Neural cell (in vitro differentiated cells): ENCODE data around the gene MBNL2. TPM values are rescaled to one million over a fixed set of nuclear protein-coding genes. Genes with fewer than 3 reads are reported as not detected.

ENCODE experiments used
- H2AFZ ChIP-seq: fragments of 200-600, 300-800 bp; sonication (generic), shearing (Covaris generic); 2 replicates; pipeline ENCODE4 v1.6.0; 2014; ENCODE audit warnings: low read depth, mild to moderate bottlenecking, antibody characterized with exemption, low read length, moderate library complexity
- H3F3A ChIP-seq: fragments of 200-600 bp; shearing (Covaris generic); 2 replicates; pipeline ENCODE4 v1.6.1; 2016; ENCODE audit warnings: mild to moderate bottlenecking, moderate library complexity, mixed read lengths, antibody characterized with exemption, low read length; ENCODE audit not compliant: insufficient read depth, poor library complexity, severe bottlenecking
- H3K27ac ChIP-seq: fragments of 200-600, 300-800 bp; sonication (generic), shearing (Covaris generic); 2 replicates; pipeline ENCODE4 v1.5.1; 2014; ENCODE audit warnings: mild to moderate bottlenecking, low read length, moderate library complexity
- H3K27me3 ChIP-seq: fragments of 300-800, 200-600 bp; sonication (generic), shearing (Covaris generic); 2 replicates; pipeline ENCODE4 v1.6.0; 2014; ENCODE audit warnings: mild to moderate bottlenecking, low read depth, low read length, moderate library complexity; ENCODE audit not compliant: insufficient read depth
- H3K36me3 ChIP-seq: fragments of 300-800, 200-600 bp; sonication (generic), shearing (Covaris generic); 2 replicates; pipeline ENCODE4 v1.5.1; 2014; ENCODE audit warnings: mild to moderate bottlenecking, antibody characterized with exemption, low read length, moderate library complexity; ENCODE audit not compliant: insufficient read depth
- H3K4me2 ChIP-seq: fragments of 300-800, 200-600 bp; sonication (generic), shearing (Covaris generic); 2 replicates; pipeline ENCODE4 v1.6.0; 2014; ENCODE audit warnings: mild to moderate bottlenecking, low read length
- H3K4me3 ChIP-seq: fragments of 300-800, 200-600 bp; sonication (generic), shearing (Covaris generic); 2 replicates; pipeline ENCODE4 v1.5.1; 2014; ENCODE audit warnings: mild to moderate bottlenecking, low read length, moderate library complexity
- H3K79me2 ChIP-seq: fragments of 200-600 bp; shearing (Covaris generic); replicated peaks from 2 replicates; pipeline ENCODE4 v1.6.0; 2014; ENCODE audit warnings: mild to moderate bottlenecking, low read length, moderate library complexity; ENCODE audit not compliant: insufficient read depth
- H3K9ac ChIP-seq: fragments of 300-800, 200-600 bp; sonication (generic), shearing (Covaris generic); 2 replicates; pipeline ENCODE4 v1.6.1; 2016; ENCODE audit warnings: mild to moderate bottlenecking, low read length, mixed read lengths
- H3K9me2 ChIP-seq: fragments of 200-600 bp; shearing (Covaris generic); 2 replicates; pipeline ENCODE4 v1.6.1; 2016; ENCODE audit warnings: mild to moderate bottlenecking, low read length, mixed read lengths; ENCODE audit not compliant: insufficient read depth
- H3K9me3 ChIP-seq: fragments of 200-600, 300-800 bp; sonication (generic), shearing (Covaris generic); 2 replicates; pipeline ENCODE4 v1.6.1; 2016; ENCODE audit warnings: mild to moderate bottlenecking, mixed run types, low read length, moderate library complexity, mixed read lengths
- H4K20me1 ChIP-seq: fragments of 200-600 bp; shearing (Covaris generic); 2 replicates; pipeline ENCODE4 v1.6.1; 2016; ENCODE audit warnings: mild to moderate bottlenecking, mixed run types; ENCODE audit not compliant: insufficient read depth
- CTCF ChIP-seq: fragments of 450-650 bp; IDR thresholded peaks from 2 replicates; pipeline ENCODE4 v1.5.1; 2014; ENCODE audit warnings: antibody characterized with exemption, mild to moderate bottlenecking, moderate library complexity; ENCODE audit not compliant: poor library complexity, severe bottlenecking
- EP300 ChIP-seq: fragments of 450-650 bp; conservative IDR thresholded peaks from 2 replicates; pipeline ENCODE4 v1.6.1; 2014; ENCODE audit warnings: antibody characterized with exemption, mild to moderate bottlenecking, moderate library complexity; ENCODE audit not compliant: poor library complexity, severe bottlenecking
- EZH2 ChIP-seq: fragments of 200-600, 300-800 bp; shearing (Covaris generic), sonication (generic); IDR thresholded peaks from 2 replicates; pipeline ENCODE4 v1.6.1; 2014; ENCODE audit warnings: antibody characterized with exemption, low read length, borderline replicate concordance, mild to moderate bottlenecking; ENCODE audit not compliant: insufficient read depth, poor library complexity, severe bottlenecking
- MXI1 ChIP-seq: fragments of 450-650 bp; conservative IDR thresholded peaks from 2 replicates; pipeline ENCODE4 v1.6.1; 2014; ENCODE audit warnings: antibody characterized with exemption, mild to moderate bottlenecking; ENCODE audit not compliant: poor library complexity, severe bottlenecking
- POLR2AphosphoS5 ChIP-seq: IDR thresholded peaks from 2 replicates; pipeline ENCODE4 v1.6.1; 2012
- RAD21 ChIP-seq: fragments of 450-650 bp; conservative IDR thresholded peaks from 2 replicates; pipeline ENCODE4 v1.6.1; 2014; ENCODE audit warnings: antibody characterized with exemption, mild to moderate bottlenecking, moderate library complexity
- REST ChIP-seq: IDR thresholded peaks from 2 replicates; pipeline ENCODE4 v1.6.1; 2012; ENCODE audit warnings: borderline replicate concordance
- SMC3 ChIP-seq: fragments of 450-650 bp; conservative IDR thresholded peaks from 2 replicates; pipeline ENCODE4 v1.6.1; 2014; ENCODE audit warnings: antibody characterized with exemption, mild to moderate bottlenecking, moderate library complexity; ENCODE audit not compliant: poor library complexity
- TAF1 ChIP-seq: IDR thresholded peaks from 2 replicates; pipeline ENCODE4 v1.6.1; 2012; ENCODE audit warnings: low read depth
- polyA plus RNA-seq: library from polyadenylated mRNA; depleted of rRNA; stranded (reverse); fragments of >200 nt; gene quantifications from 2 replicates; pipeline ENCODE4 v1.2.3, GENCODE V29; 2014

Gene MBNL2
- polyA plus RNA-seq, 1 donor from 2014 or later = 4.3 TPM

- no peak overlapping the region for H2AFZ ChIP-seq
- H3F3A ChIP-seq = no peaks in the 10 kb centered on the region
- no peak for TF ChIP-seq SMC3
- TF ChIP-seq EP300 = no peak
- TF ChIP-seq CTCF = no peak
- no peak for TF ChIP-seq MXI1
- no peak for TF ChIP-seq POLR2AphosphoS5
- TF ChIP-seq RAD21 = no peak
- TF ChIP-seq TAF1 = no peak
- no peak for TF ChIP-seq REST
- no peak for TF ChIP-seq EZH2
- no peaks in the 10 kb centered on the region for H3K36me3 ChIP-seq
- H3K9me3 ChIP-seq = no peaks in the 10 kb centered on the region
- H3K4me3 ChIP-seq = no peak overlapping the region
- H4K20me1 ChIP-seq = no peaks in the 10 kb centered on the region
- no peaks in the 10 kb centered on the region for H3K27me3 ChIP-seq
- no peak overlapping the region for H3K4me2 ChIP-seq
- no peak overlapping the region for H3K27ac ChIP-seq
- no peaks in the 10 kb centered on the region for H3K9me2 ChIP-seq
- H3K79me2 ChIP-seq = no peaks in the 10 kb centered on the region
- H3K9ac ChIP-seq = no peak overlapping the region
These were observed 117.2 kb downstream of the MBNL2 start for GRCh38 chr13:97339019-97339987.

GRCh38 chr13:97339988-97340749 lies 118.0 kb downstream of the MBNL2 start:
- H3K9ac ChIP-seq = no peak overlapping the region
- TF ChIP-seq POLR2AphosphoS5 = no peak
- TF ChIP-seq MXI1 = no peak
- no peak for TF ChIP-seq EP300
- no peak for TF ChIP-seq RAD21
- TF ChIP-seq TAF1 = no peak
- TF ChIP-seq EZH2 = no peak
- no peak for TF ChIP-seq REST
- TF ChIP-seq SMC3 = no peak
- TF ChIP-seq CTCF = no peak
- no peaks in the 10 kb centered on the region for H3K36me3 ChIP-seq
- H4K20me1 ChIP-seq = no peaks in the 10 kb centered on the region
- H3K27me3 ChIP-seq = no peaks in the 10 kb centered on the region
- no peak overlapping the region for H3K4me2 ChIP-seq
- H3K27ac ChIP-seq = no peak overlapping the region
- H3F3A ChIP-seq = no peaks in the 10 kb centered on the region
- H3K79me2 ChIP-seq = no peaks in the 10 kb centered on the region
- H3K9me3 ChIP-seq = no peaks in the 10 kb centered on the region
- H3K4me3 ChIP-seq = no peak overlapping the region
- H3K9me2 ChIP-seq = no peaks in the 10 kb centered on the region
- H2AFZ ChIP-seq = no peak overlapping the region
